IPS-18c (cell line): ENCODE data around the gene KRTAP13-2.

Source experiments
- H3K4me3 ChIP-seq: 2 replicates; pipeline ENCODE4 v1.7.0; 2013; ENCODE audit warnings: low read depth, mild to moderate bottlenecking, low read length, moderate library complexity; ENCODE audit not compliant: insufficient read depth
- H3K9me3 ChIP-seq: one replicate; pipeline ENCODE4 v1.6.1; 2013; ENCODE audit warnings: mild to moderate bottlenecking, low read length, moderate library complexity; ENCODE audit not compliant: control insufficient read depth, insufficient read depth

The KRTAP13-2 gene

GRCh38 chr21:30336596-30336995, 35.5 kb downstream of the KRTAP13-2 start:
- H3K9me3 ChIP-seq = no peaks in the 10 kb centered on the region
- H3K4me3 ChIP-seq = no peak overlapping the region

DNA sequence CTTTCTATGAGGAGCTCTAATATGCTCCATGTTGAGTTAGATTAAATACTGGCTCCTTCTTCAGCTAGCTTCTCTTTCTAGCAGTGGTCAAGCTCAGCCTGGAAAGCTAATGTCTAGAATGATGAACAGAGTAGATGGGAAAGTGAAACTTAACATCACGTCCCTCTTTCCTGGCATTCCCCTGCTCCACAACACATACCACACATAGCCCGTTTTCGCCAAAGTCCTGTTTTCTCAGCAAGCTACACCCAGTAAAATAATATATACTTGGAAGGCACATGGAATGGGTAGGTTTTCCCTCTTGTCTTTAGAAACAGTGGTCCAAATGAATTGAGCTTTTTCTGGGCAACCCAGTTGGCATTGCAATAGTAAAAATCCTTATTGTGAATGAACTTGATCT, 38.3 kb downstream of the KRTAP13-2 start:
- Histone ChIP-seq H3K4me3 (no peak overlapping the region), H3K9me3 (no peaks in the 10 kb centered on the region)

DNA sequence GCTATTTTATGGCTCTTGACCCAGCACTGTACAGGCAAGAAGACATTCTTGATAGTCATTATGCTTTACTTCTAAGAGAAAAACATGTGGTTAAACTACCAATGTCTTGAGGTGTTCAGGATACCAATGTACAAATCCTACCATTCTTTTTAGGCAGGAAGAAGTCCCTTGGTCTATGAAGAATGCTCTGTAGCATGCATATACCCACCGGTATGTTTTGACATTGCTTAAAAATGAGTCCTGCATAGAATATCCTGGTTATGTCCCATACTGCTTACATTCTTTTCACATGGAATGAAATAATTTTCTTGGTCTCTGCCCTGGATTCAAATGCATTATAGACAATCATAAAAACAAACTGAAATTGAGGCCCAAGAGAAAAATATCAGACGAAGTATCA, 39.4 kb downstream of the KRTAP13-2 start:
- H3K9me3 ChIP-seq = no peaks in the 10 kb centered on the region
- H3K4me3 ChIP-seq = no peak overlapping the region

- H3K4me3 ChIP-seq = no peak overlapping the region
- peaks cover 2% of the 10 kb centered on the region for H3K9me3 ChIP-seq
Measured at GRCh38 chr21:30329203-30329875, 42.7 kb downstream of the KRTAP13-2 start.

DNA sequence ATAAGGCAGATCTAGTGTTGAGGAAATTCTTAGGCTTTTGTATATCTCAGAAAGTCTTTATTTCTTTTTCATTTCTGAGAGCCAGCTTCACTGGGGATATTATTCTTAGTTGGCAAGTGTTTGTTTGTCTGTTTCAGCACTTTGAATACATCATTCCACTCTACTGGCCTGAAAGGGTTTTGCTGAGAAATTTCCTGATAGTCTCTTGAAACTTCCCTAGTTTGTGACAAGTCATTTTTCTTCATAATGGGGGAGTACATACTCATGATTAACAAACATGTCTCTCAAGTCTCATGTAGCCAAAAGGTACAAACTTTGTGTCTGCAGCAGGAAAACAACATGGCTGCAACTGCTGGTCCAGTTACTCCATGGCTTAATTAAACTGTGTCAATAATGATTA, 45.7 kb downstream of the KRTAP13-2 start:
- Histone ChIP-seq H3K4me3 (no peak overlapping the region), H3K9me3 (peaks cover 2% of the 10 kb centered on the region)
